HepG2 (cell line): ENCODE data around the gene ATE1. TPM values are rescaled to one million over a fixed set of nuclear protein-coding genes. Genes with fewer than 3 reads are reported as not detected.

Experiments used
- ATAC-seq: fragments of 200-7000 bp; cut with Tn5 transposase; 3 replicates; pipeline ENCODE4 v1.9.1; 2020; ENCODE audit warnings: mild to moderate bottlenecking, moderate library complexity
- BruUV-seq: library from RNA; stranded (reverse); fragments of 400-500 nt; replicated peaks from 2 replicates; lab custom pipeline; 2021; lab: Mats Ljungman, UMichigan
- CTCF ChIA-PET: fragments of 300-600 bp; formaldehyde crosslinking; extraction: SDS; loops from one replicate; lab custom pipeline; 2021; ENCODE audit warnings: low total read pairs, inconsistent platforms, low intra/inter-chr PET ratio; lab: Yijun Ruan, JAX
- POLR2A ChIA-PET: fragments of 350-600 bp; sonication (Branson Sonifier 250); formaldehyde crosslinking; loops from one replicate; lab custom pipeline; 2020; ENCODE audit warnings: antibody characterized with exemption, inconsistent platforms; lab: Yijun Ruan, JAX
- DNase-seq: peaks from one replicate; pipeline ENCODE4 v3.0.0-alpha.2; 2015; ENCODE audit warnings: low spot score
- FAIRE-seq: peaks from 3 replicates; lab custom pipeline; 2011; peaks lifted over from hg19 to GRCh38; lab: Jason Lieb, UNC
- H2AFZ ChIP-seq: one replicate; pipeline ENCODE4 v1.6.1; 2011; ENCODE audit warnings: low read length, inconsistent platforms
- H3K27ac ChIP-seq: fragments of 300-600 bp; 3 replicates; pipeline ENCODE4 v1.8.0; 2011; ENCODE audit warnings: mixed run types, mild to moderate bottlenecking, mixed read lengths, low read length, inconsistent platforms; ENCODE audit not compliant: insufficient read depth; ENCODE audit errors: extremely low read length
- H3K27me3 ChIP-seq, 2 experiments: fragments of 200-600 bp in 1 of 2; 2 replicates in 1 of 2; 3 replicates in 1 of 2; pipeline versions ENCODE4 v1.6.0 to v1.8.0; 2011; ENCODE audit warnings: low read length in 2 of 2, mild to moderate bottlenecking in 2 of 2, moderate library complexity in 2 of 2, inconsistent platforms in 1 of 2; ENCODE audit not compliant: insufficient read depth in 2 of 2, control insufficient read depth in 1 of 2
- H3K36me3 ChIP-seq, 2 experiments: fragments of 200-600 bp in 1 of 2; replicated peaks in 1 of 2; 2 replicates in 1 of 2; 3 replicates in 1 of 2; pipeline versions ENCODE4 v1.5.1 to v1.8.0; 2011; ENCODE audit warnings: low read length in 2 of 2, inconsistent platforms in 1 of 2; ENCODE audit not compliant: insufficient read depth in 2 of 2, control insufficient read depth in 1 of 2
- H3K4me1 ChIP-seq: 2 replicates; pipeline ENCODE4 v1.5.1; 2012; ENCODE audit warnings: low read length, inconsistent platforms; ENCODE audit not compliant: insufficient read depth
- H3K4me2 ChIP-seq: 2 replicates; pipeline ENCODE4 v1.6.0; 2011; ENCODE audit warnings: low read depth, low read length, inconsistent platforms
- H3K4me3 ChIP-seq, 3 experiments: fragments of 200-600 bp in 1 of 3; sonication (generic), shearing (Covaris generic) in 1 of 3; replicated peaks in 1 of 3; 2 replicates each; pipeline ENCODE4 v1.5.1; 2011 to 2016; ENCODE audit warnings: low read length in 3 of 3, inconsistent platforms in 2 of 3, low read depth in 2 of 3, mild to moderate bottlenecking in 2 of 3, control low read depth in 1 of 3, mixed read lengths in 1 of 3; ENCODE audit not compliant: insufficient read depth in 1 of 3
- H3K79me2 ChIP-seq: one replicate; pipeline ENCODE4 v1.6.1; 2011; ENCODE audit warnings: low read length, inconsistent platforms; ENCODE audit not compliant: insufficient read depth
- H3K9ac ChIP-seq: 2 replicates; pipeline ENCODE4 v1.6.0; 2011; ENCODE audit warnings: mild to moderate bottlenecking, low read depth, low read length, inconsistent platforms; ENCODE audit not compliant: insufficient read depth
- H3K9me3 ChIP-seq: 2 replicates; pipeline ENCODE4 v1.5.1; 2012; ENCODE audit warnings: mild to moderate bottlenecking, low read length
- H4K20me1 ChIP-seq: 2 replicates; pipeline ENCODE4 v1.6.0; 2011; ENCODE audit warnings: inconsistent platforms, mild to moderate bottlenecking, low read length, moderate library complexity; ENCODE audit not compliant: insufficient read depth
- ARNTL ChIP-seq: sonication (generic); formaldehyde crosslinking; IDR thresholded peaks from 2 replicates; pipeline ENCODE4 v1.4.0; 2020; ENCODE audit warnings: mild to moderate bottlenecking, missing genetic modification reagents
- BATF2 ChIP-seq: sonication (generic); formaldehyde crosslinking; IDR thresholded peaks from 2 replicates; pipeline ENCODE4 v1.8.0; 2022; ENCODE audit warnings: mild to moderate bottlenecking, missing genetic modification reagents, moderate library complexity
- BRD4 ChIP-seq: sonication (generic); formaldehyde crosslinking; IDR thresholded peaks from 2 replicates; pipeline ENCODE4 v1.4.0; 2020; ENCODE audit warnings: missing genetic modification reagents
- E2F5 ChIP-seq: sonication (generic); formaldehyde crosslinking; conservative IDR thresholded peaks from 2 replicates; pipeline ENCODE4 v1.4.0; 2020; ENCODE audit warnings: missing genetic modification reagents
- ELF3 ChIP-seq: IDR thresholded peaks from 2 replicates; pipeline ENCODE4 v1.6.1; 2016; ENCODE audit warnings: missing genetic modification reagents, missing compliant biosample characterization
- GZF1 ChIP-seq: sonication (generic); formaldehyde crosslinking; IDR thresholded peaks from 2 replicates; pipeline ENCODE4 v1.5.1; 2020; ENCODE audit warnings: mild to moderate bottlenecking, missing genetic modification reagents
- HMG20A ChIP-seq: IDR thresholded peaks from 2 replicates; pipeline ENCODE4 v1.6.1; 2016; ENCODE audit warnings: borderline replicate concordance
- SIN3B ChIP-seq: fragments of 150-350 bp; IDR thresholded peaks from 2 replicates; pipeline ENCODE4 v1.6.1; 2014; ENCODE audit warnings: low read length
- TCF7 ChIP-seq: sonication (generic); IDR thresholded peaks from 2 replicates; pipeline ENCODE4 v1.6.1; 2016; ENCODE audit warnings: antibody characterized with exemption, low read depth
- THAP8 ChIP-seq: sonication (generic); formaldehyde crosslinking; IDR thresholded peaks from 2 replicates; pipeline ENCODE4 v1.5.1; 2020; ENCODE audit warnings: missing genetic modification reagents, mild to moderate bottlenecking, borderline replicate concordance
- YEATS2 ChIP-seq: sonication (generic); formaldehyde crosslinking; IDR thresholded peaks from 2 replicates; pipeline ENCODE4 v1.4.0; 2020; ENCODE audit warnings: missing genetic modification reagents, borderline replicate concordance
- ZBTB46 ChIP-seq: sonication (generic); formaldehyde crosslinking; IDR thresholded peaks from 2 replicates; pipeline ENCODE4 v1.4.0; 2020; ENCODE audit warnings: mild to moderate bottlenecking, missing genetic modification reagents, borderline replicate concordance
- ZEB1 ChIP-seq: IDR thresholded peaks from 2 replicates; pipeline ENCODE4 v1.6.1; 2012; ENCODE audit warnings: mild to moderate bottlenecking, low read depth, inconsistent platforms; ENCODE audit not compliant: insufficient replicate concordance
- ZFYVE20 ChIP-seq: sonication (generic); formaldehyde crosslinking; IDR thresholded peaks from 2 replicates; pipeline ENCODE4 v1.8.0; 2023; ENCODE audit warnings: low read depth, mild to moderate bottlenecking, moderate library complexity, missing genetic modification reagents, borderline replicate concordance
- ZNF350 ChIP-seq: sonication (generic); formaldehyde crosslinking; IDR thresholded peaks from 2 replicates; pipeline ENCODE4 v1.4.0; 2020; ENCODE audit warnings: mild to moderate bottlenecking, low read depth, missing genetic modification reagents, borderline replicate concordance
- ZNF572 ChIP-seq: sonication (generic); formaldehyde crosslinking; IDR thresholded peaks from 2 replicates; pipeline ENCODE4 v1.5.1; 2020; ENCODE audit warnings: mild to moderate bottlenecking, missing genetic modification reagents
- ZNF704 ChIP-seq: sonication (generic); formaldehyde crosslinking; IDR thresholded peaks from 2 replicates; pipeline ENCODE4 v1.8.1; 2023; ENCODE audit warnings: mild to moderate bottlenecking, inconsistent platforms, moderate library complexity, missing genetic modification reagents, borderline replicate concordance
- ZNF749 ChIP-seq: sonication (generic); formaldehyde crosslinking; IDR thresholded peaks from 2 replicates; pipeline ENCODE4 v1.8.0; 2022; ENCODE audit warnings: mild to moderate bottlenecking, missing genetic modification reagents, moderate library complexity, borderline replicate concordance
- ZNF768 ChIP-seq: sonication (generic); formaldehyde crosslinking; IDR thresholded peaks from 2 replicates; pipeline ENCODE4 v1.4.0; 2020; ENCODE audit warnings: missing genetic modification reagents
- ZNF781 ChIP-seq: sonication (generic); formaldehyde crosslinking; IDR thresholded peaks from 2 replicates; pipeline ENCODE4 v1.5.1; 2020; ENCODE audit warnings: borderline replicate concordance, mild to moderate bottlenecking, missing genetic modification reagents; ENCODE audit errors: not compliant biosample characterization
- WGBS: methylation state at CpG from one replicate; pipeline ENCODE4 v1.1.6; 2017; ENCODE audit warnings: low lambda C conversion rate; 5-methylcytosine and 5-hydroxymethylcytosine counted together
- in situ Hi-C: cut with HindIII; loops from 2 replicates; pipeline ENCODE4 v1.10.0; 2017; ENCODE audit warnings: low pct_unique_long_range_greater_than_20kb; ENCODE audit not compliant: extremely low pct_ligation_motif_present
- intact Hi-C: fragments of 100-400 bp; cut with micrococcal nuclease; formaldehyde crosslinking; loops from one replicate; pipeline ENCODE4 v1.10.0; 2022; ENCODE audit not compliant: unreplicated experiment
- polyA plus RNA-seq, 8 experiments: library from polyadenylated mRNA; depleted of rRNA in 3 of 8; stranded (reverse) in 7 of 8; unstranded in 1 of 8; fragments of >200 nt; fragmentation: Illumina TruSeq in 4 of 8; extraction: Trizol in 4 of 8; gene quantifications; 2 replicates each; pipeline versions ENCODE4 v1.2.1 to v1.2.3, GENCODE V29; 2011 to 2016; ENCODE audit warnings: low read depth in 4 of 8, missing spikeins in 1 of 8, mixed read lengths in 1 of 8; ENCODE audit not compliant: insufficient read depth in 1 of 8
- total RNA-seq, 5 experiments: library from RNA; depleted of rRNA; stranded (reverse); fragments of >200 nt; fragmentation: Illumina TruSeq; extraction: Trizol; gene quantifications; 2 replicates each; pipeline ENCODE4 v1.2.3, GENCODE V29; 2016; ENCODE audit warnings: low read depth in 1 of 5

Gene ATE1
- total and polyA plus RNA-seq, 2 of the 13 experiments (the other 11 are each of a cell fraction or from before 2014, with no cell fraction given): 17.5 to 42.2 TPM

- TF ChIP-seq THAP8: no peak
- no peak for TF ChIP-seq ZNF572 (CRISPR knock-in tag)
- no peak for TF ChIP-seq ARNTL (CRISPR knock-in tag)
- TF ChIP-seq ZBTB46 (CRISPR knock-in tag): no peak
These were observed 155.9 kb downstream of the ATE1 start (continued) for GRCh38 chr10:121771966-121772365.

- intact Hi-C loops: no loop called here
- in situ Hi-C loops: no loop called here
- BruUV-seq: no TSS peak
- H4K20me1 ChIP-seq: no peaks in the 10 kb centered on the region
- no peak for DNase-seq
- H3K27ac ChIP-seq: no peak overlapping the region
- POLR2A ChIA-PET: no interaction called here
- H3K79me2 ChIP-seq: no peaks in the 10 kb centered on the region
- no peak overlapping the region for H3K4me2 ChIP-seq
- peaks cover 10% of the 10 kb centered on the region; the same call in 1 of the 2 replicates for H3K4me1 ChIP-seq
- peaks cover 0 to 3% of the 10 kb centered on the region in 2 experiments; a peak in 2 of 5 replicates for H3K36me3 ChIP-seq
- H2AFZ ChIP-seq: no peak overlapping the region
- WGBS: 75% methylated on average over 4 of the region's 4 CpGs
- H3K9ac ChIP-seq: no peak overlapping the region
- H3K9me3 ChIP-seq: peaks cover 13% of the 10 kb centered on the region; the same call in 1 of the 2 replicates
- CTCF ChIA-PET: no interaction called here
- no peak overlapping the region for H3K4me3 ChIP-seq
- no peaks in the 10 kb centered on the region for H3K27me3 ChIP-seq
- no peak for ATAC-seq
- no peak for FAIRE-seq
- no peak for TF ChIP-seq HMG20A (CRISPR knock-in tag)
- TF ChIP-seq ZFYVE20 (CRISPR knock-in tag): no peak
- no peak for TF ChIP-seq BRD4 (CRISPR knock-in tag)
- no peak for TF ChIP-seq YEATS2 (CRISPR knock-in tag)
- no peak for TF ChIP-seq BATF2 (CRISPR knock-in tag)
- TF ChIP-seq ZNF749: no peak
- TF ChIP-seq GZF1 (CRISPR knock-in tag): no peak
- no peak for TF ChIP-seq TCF7
- no peak for TF ChIP-seq ZNF704 (CRISPR knock-in tag)
- no peak for TF ChIP-seq ZNF781 (CRISPR knock-in tag)
- TF ChIP-seq ZNF350: no peak
- TF ChIP-seq E2F5: no peak
- no peak for TF ChIP-seq ELF3 (CRISPR knock-in tag)
- no peak for TF ChIP-seq SIN3B
- no peak for TF ChIP-seq ZEB1
- TF ChIP-seq ZNF768 (CRISPR knock-in tag): no peak
These were observed 161.4 kb downstream of the ATE1 start for GRCh38 chr10:121766426-121766825.
